Upper lobe of left lung (tissue), 4 donors: ENCODE data around the gene GSTO2.

Experiments used
- POLR2A ChIP-seq, 4 donors: fragments of 450-650 bp; IDR thresholded peaks; one replicate each; pipeline ENCODE4 v1.5.1; 2016 to 2017; ENCODE audit warnings: antibody characterized with exemption in 4 of 4, mild to moderate bottlenecking in 2 of 4
- POLR2AphosphoS5 ChIP-seq, 2 donors: sonication (generic); formaldehyde crosslinking; IDR thresholded peaks; one replicate each; pipeline ENCODE4 v1.5.1; 2017; ENCODE audit warnings: antibody characterized with exemption in 2 of 2
- TF ChIP-seq, protein P1 (sequence below), 6 experiments: fragments of 450-650 bp in 4 of 6; fragments of 200-600 bp in 2 of 6; sonication (generic) in 2 of 6; IDR thresholded peaks; one replicate each; pipeline ENCODE4 v1.5.1; 2016 to 2019; ENCODE audit warnings: antibody characterized with exemption in 6 of 6

DNA sequence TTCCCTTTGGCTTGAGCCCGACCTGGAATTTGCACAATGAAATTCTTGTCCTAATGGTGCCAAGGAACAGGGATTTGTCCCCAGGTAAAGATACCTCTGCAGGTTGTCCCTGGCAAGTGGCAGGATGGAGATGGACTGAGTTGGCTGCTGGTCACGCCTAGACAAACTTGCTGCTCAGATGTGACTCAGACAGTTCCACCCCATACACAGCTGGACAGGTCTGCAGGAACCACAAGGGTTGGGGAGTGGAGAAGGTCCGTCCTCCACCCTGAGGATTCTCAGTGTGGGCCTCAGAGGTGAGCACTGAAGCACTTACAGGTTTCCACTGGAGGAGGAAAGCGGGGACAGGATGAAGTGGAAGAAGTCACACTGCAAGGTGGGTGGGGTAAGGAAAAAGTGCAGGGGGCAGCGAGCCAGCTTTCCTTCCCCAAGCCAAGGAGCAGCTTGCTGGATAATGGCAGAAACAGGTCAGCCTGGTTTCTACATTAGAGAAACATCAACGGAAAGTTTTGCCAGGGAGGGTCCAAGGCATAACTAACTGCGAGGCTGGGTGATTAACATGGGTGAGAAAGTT lies 48.8 kb downstream of the GSTO2 start:
- TF ChIP-seq, protein P1, sequence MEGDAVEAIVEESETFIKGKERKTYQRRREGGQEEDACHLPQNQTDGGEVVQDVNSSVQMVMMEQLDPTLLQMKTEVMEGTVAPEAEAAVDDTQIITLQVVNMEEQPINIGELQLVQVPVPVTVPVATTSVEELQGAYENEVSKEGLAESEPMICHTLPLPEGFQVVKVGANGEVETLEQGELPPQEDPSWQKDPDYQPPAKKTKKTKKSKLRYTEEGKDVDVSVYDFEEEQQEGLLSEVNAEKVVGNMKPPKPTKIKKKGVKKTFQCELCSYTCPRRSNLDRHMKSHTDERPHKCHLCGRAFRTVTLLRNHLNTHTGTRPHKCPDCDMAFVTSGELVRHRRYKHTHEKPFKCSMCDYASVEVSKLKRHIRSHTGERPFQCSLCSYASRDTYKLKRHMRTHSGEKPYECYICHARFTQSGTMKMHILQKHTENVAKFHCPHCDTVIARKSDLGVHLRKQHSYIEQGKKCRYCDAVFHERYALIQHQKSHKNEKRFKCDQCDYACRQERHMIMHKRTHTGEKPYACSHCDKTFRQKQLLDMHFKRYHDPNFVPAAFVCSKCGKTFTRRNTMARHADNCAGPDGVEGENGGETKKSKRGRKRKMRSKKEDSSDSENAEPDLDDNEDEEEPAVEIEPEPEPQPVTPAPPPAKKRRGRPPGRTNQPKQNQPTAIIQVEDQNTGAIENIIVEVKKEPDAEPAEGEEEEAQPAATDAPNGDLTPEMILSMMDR (IDR thresholded peaks at IDR 0.05) = no peak
- TF ChIP-seq POLR2AphosphoS5 (IDR thresholded peaks at IDR 0.05) = no peak
- TF ChIP-seq POLR2A (IDR thresholded peaks at IDR 0.05) = no peak
